CD14-positive monocyte (primary cell): ENCODE results near the gene MRNIP. TPM values are rescaled to one million over a fixed set of nuclear protein-coding genes. Genes with fewer than 3 reads are reported as not detected.

Experiments used
- DNase-seq, 3 donors: peaks; one replicate each; pipeline ENCODE4 v3.0.0-alpha.2; 2011 to 2022
- H2AFZ ChIP-seq: 2 replicates; pipeline ENCODE4 v1.6.0; 2012; ENCODE audit warnings: mild to moderate bottlenecking, low read depth, low read length, inconsistent platforms; ENCODE audit not compliant: insufficient read depth, poor library complexity, severe bottlenecking
- H3K27ac ChIP-seq, 2 donors: 1 replicate in 1 of 2; 2 replicates in 1 of 2; pipeline ENCODE4 v1.5.1; 2012 to 2013; ENCODE audit warnings: low read length in 2 of 2, control low read depth in 1 of 2, inconsistent platforms in 1 of 2, low read depth in 1 of 2, mild to moderate bottlenecking in 1 of 2
- H3K27me3 ChIP-seq, 2 donors: one replicate each; pipeline versions ENCODE4 v1.6.0 to v1.6.1; 2011 to 2013; ENCODE audit warnings: low read length in 2 of 2; ENCODE audit not compliant: control insufficient read depth in 2 of 2, insufficient read depth in 2 of 2
- H3K36me3 ChIP-seq, 2 donors: replicated peaks in 1 of 2; 1 replicate in 1 of 2; 2 replicates in 1 of 2; pipeline versions ENCODE4 v1.5.1 to v1.6.1; 2012 to 2013; ENCODE audit warnings: low read length in 2 of 2, control low read depth in 1 of 2, inconsistent platforms in 1 of 2, mild to moderate bottlenecking in 1 of 2; ENCODE audit not compliant: insufficient read depth in 2 of 2, control insufficient read depth in 1 of 2
- H3K4me1 ChIP-seq, 2 donors: 1 replicate in 1 of 2; 2 replicates in 1 of 2; pipeline versions ENCODE4 v1.5.1 to v1.6.1; 2012 to 2013; ENCODE audit warnings: low read length in 2 of 2, control low read depth in 1 of 2, inconsistent platforms in 1 of 2, mild to moderate bottlenecking in 1 of 2, moderate library complexity in 1 of 2; ENCODE audit not compliant: insufficient read depth in 2 of 2, control insufficient read depth in 1 of 2
- H3K4me2 ChIP-seq: replicated peaks from 2 replicates; pipeline ENCODE3; 2012; ENCODE audit warnings: low read length, moderate library complexity, mild to moderate bottlenecking; ENCODE audit not compliant: poor library complexity, severe bottlenecking; ENCODE audit errors: extremely low read depth
- H3K4me3 ChIP-seq, 3 experiments: fragments of 200-600 bp in 1 of 3; sonication (generic) in 1 of 3; replicated peaks in 1 of 3; 1 replicate in 2 of 3; 2 replicates in 1 of 3; pipeline ENCODE4 v1.5.1; 2011 to 2013; ENCODE audit warnings: low read length in 3 of 3, mild to moderate bottlenecking in 3 of 3, control low read depth in 2 of 3, low read depth in 2 of 3, inconsistent platforms in 1 of 3, moderate library complexity in 1 of 3
- H3K79me2 ChIP-seq: 2 replicates; pipeline ENCODE4 v1.6.0; 2012; ENCODE audit warnings: mild to moderate bottlenecking, control low read depth, inconsistent platforms, low read length, moderate library complexity; ENCODE audit not compliant: insufficient read depth
- H3K9ac ChIP-seq: 2 replicates; pipeline ENCODE4 v1.6.0; 2017; ENCODE audit warnings: low read length, mild to moderate bottlenecking; ENCODE audit not compliant: insufficient read depth, poor library complexity, severe bottlenecking
- H3K9me3 ChIP-seq, 2 donors: replicated peaks in 1 of 2; 1 replicate in 1 of 2; 2 replicates in 1 of 2; pipeline versions ENCODE4 v1.5.1 to v1.6.1; 2012 to 2013; ENCODE audit warnings: low read length in 2 of 2, control low read depth in 1 of 2; ENCODE audit not compliant: control insufficient read depth in 1 of 2, insufficient read depth in 1 of 2
- H4K20me1 ChIP-seq: 2 replicates; pipeline ENCODE4 v1.6.0; 2012; ENCODE audit warnings: mild to moderate bottlenecking, low read length, control low read depth, moderate library complexity; ENCODE audit not compliant: insufficient read depth
- H3K27ac Mint-ChIP-seq, 7 donors: one replicate each; pipeline ENCODE4 v1.8.0; 2020; ENCODE audit warnings: mild to moderate bottlenecking in 7 of 7, mixed read lengths in 7 of 7, moderate library complexity in 6 of 7, inconsistent platforms in 2 of 7
- H3K27me3 Mint-ChIP-seq, 3 donors: one replicate each; pipeline ENCODE4 v1.8.0; 2021 to 2022; ENCODE audit warnings: low read depth in 3 of 3, mild to moderate bottlenecking in 3 of 3, mixed read lengths in 3 of 3, moderate library complexity in 3 of 3, inconsistent platforms in 1 of 3
- H3K36me3 Mint-ChIP-seq, 2 donors: one replicate each; pipeline ENCODE4 v1.8.0; 2020; ENCODE audit warnings: mixed read lengths in 2 of 2, inconsistent platforms in 1 of 2, mild to moderate bottlenecking in 1 of 2
- H3K4me1 Mint-ChIP-seq: one replicate; pipeline ENCODE4 v1.8.0; 2020; ENCODE audit warnings: mild to moderate bottlenecking, mixed read lengths
- H3K4me3 Mint-ChIP-seq, 2 donors: one replicate each; pipeline ENCODE4 v1.8.0; 2020; ENCODE audit warnings: mild to moderate bottlenecking in 2 of 2, mixed read lengths in 2 of 2, moderate library complexity in 1 of 2
- H3K9me3 Mint-ChIP-seq, 7 donors: one replicate each; pipeline ENCODE4 v1.8.0; 2020 to 2022; ENCODE audit warnings: mixed read lengths in 7 of 7, mild to moderate bottlenecking in 6 of 7, moderate library complexity in 6 of 7, inconsistent platforms in 2 of 7
- whole genome bisulfite sequencing: methylation state at CpG from one replicate; pipeline ENCODE4 v1.1.5; 2013; ENCODE audit warnings: missing lambda C conversion rate; ENCODE audit not compliant: insufficient coverage; 5-methylcytosine and 5-hydroxymethylcytosine counted together
- intact Hi-C, 2 donors: fragments of 100-400 bp; cut with micrococcal nuclease; formaldehyde crosslinking; loops; one replicate each; pipeline versions ENCODE4 v1.15.0 to v1.15.1; 2023
- polyA minus RNA-seq: library from RNA; depleted of rRNA, polyadenylated mRNA; stranded (reverse); fragments of >200 nt; gene quantifications from 2 replicates; pipeline ENCODE4 v1.2.3, GENCODE V29; 2012
- polyA plus RNA-seq, 3 donors: library from polyadenylated mRNA; depleted of rRNA in 1 of 3; unstranded in 2 of 3; stranded (reverse) in 1 of 3; fragments of 300-500 nt in 2 of 3; fragments of >200 nt in 1 of 3; fragmentation: Illumina TruSeq in 2 of 3; gene quantifications; 1 replicate in 2 of 3; 2 replicates in 1 of 3; pipeline ENCODE4 v1.2.3, GENCODE V29; 2012 to 2021
- total RNA-seq, 12 experiments: library from RNA in 1 of 12; stranded (reverse) in 1 of 12; fragments of 120-200 nt in 1 of 12; gene quantifications; one replicate each; pipeline ENCODE4 v1.2.4 and lab custom pipeline; 2013 to 2026; ENCODE audit warnings: mixed read lengths in 6 of 12, inconsistent platforms in 1 of 12
- TF ChIP-seq, protein P1 (sequence below): fragments of 200-600 bp; IDR thresholded peaks from one replicate; pipeline ENCODE4 v1.8.0; 2022; ENCODE audit warnings: antibody characterized with exemption, mild to moderate bottlenecking

MRNIP gene, protein sequence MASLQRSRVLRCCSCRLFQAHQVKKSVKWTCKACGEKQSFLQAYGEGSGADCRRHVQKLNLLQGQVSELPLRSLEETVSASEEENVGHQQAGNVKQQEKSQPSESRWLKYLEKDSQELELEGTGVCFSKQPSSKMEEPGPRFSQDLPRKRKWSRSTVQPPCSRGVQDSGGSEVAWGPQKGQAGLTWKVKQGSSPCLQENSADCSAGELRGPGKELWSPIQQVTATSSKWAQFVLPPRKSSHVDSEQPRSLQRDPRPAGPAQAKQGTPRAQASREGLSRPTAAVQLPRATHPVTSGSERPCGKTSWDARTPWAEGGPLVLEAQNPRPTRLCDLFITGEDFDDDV
- total RNA-seq (2013): 8.8 TPM
- polyA plus RNA-seq: 10 to 100 TPM in 1 of 3 donors, 1 to 10 TPM in 2; 1.2 to 23.0 (median 1.4) TPM
- polyA minus RNA-seq: 3.4 and 5.0 TPM in 2 replicates
- 1.2 to 12.7 (median 3.5) reads per million in 11 experiments for total RNA-seq (lab: John Stamatoyannopoulos, UW)

DNA sequence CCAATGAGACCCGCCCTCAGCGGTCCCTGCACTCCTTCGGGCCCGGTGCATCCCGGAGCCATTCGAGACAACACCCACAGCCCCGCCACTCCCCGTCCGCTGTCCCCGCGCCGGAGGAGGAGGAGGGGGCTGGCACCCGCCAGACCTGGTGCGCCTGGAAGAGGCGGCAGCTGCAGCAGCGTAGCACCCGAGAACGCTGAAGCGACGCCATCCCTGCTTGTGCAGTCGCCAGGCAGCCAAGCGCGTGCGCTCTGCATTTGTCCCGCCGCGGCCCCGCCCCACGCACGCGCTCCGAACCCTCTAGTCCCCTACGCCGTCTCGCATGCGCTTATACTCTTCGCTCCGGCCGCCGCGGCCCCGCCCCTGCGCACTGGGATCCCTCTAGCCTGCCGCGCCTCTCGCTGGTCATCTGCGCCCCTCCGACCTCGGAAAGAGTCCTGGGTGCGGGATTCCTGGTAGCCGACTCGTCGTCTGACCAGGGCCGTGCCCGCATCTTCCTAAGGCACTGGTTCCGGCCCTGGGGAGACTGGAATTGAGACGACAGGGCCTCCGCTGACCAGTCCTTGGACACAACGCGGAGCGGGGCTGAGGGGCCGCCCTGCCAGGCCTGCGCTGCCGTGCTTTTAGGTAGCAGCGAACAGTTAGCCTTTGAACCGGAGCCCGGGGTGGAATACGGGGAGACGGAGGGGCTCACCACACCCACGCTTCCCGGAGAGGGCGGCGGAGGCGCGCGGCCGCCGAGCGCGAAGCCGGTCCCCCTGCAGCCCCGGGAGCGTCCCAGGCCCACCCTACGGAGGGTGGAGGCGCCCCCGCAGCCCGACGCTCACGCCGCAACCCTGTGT lies at the start of gene MRNIP:
TSS of gene MRNIP (minus strand) at position 232 of the 842 bp plus-strand sequence. CDS start at position 211, 21 bp downstream.
- TF ChIP-seq, protein P1, sequence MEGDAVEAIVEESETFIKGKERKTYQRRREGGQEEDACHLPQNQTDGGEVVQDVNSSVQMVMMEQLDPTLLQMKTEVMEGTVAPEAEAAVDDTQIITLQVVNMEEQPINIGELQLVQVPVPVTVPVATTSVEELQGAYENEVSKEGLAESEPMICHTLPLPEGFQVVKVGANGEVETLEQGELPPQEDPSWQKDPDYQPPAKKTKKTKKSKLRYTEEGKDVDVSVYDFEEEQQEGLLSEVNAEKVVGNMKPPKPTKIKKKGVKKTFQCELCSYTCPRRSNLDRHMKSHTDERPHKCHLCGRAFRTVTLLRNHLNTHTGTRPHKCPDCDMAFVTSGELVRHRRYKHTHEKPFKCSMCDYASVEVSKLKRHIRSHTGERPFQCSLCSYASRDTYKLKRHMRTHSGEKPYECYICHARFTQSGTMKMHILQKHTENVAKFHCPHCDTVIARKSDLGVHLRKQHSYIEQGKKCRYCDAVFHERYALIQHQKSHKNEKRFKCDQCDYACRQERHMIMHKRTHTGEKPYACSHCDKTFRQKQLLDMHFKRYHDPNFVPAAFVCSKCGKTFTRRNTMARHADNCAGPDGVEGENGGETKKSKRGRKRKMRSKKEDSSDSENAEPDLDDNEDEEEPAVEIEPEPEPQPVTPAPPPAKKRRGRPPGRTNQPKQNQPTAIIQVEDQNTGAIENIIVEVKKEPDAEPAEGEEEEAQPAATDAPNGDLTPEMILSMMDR: no peak
- peak within 1 kb of the TSS; percentile 95 to 99 for H3K4me3 Mint-ChIP-seq
- H3K79me2 ChIP-seq: no peaks in the 10 kb centered on the region
- H3K9ac ChIP-seq: peak within 1 kb of the TSS; percentile 69
- peak; percentile 86 to 92 (median 87) for DNase-seq
- H3K4me1 Mint-ChIP-seq: peaks cover 20% of the 10 kb centered on the region
- H3K27ac ChIP-seq: peak within 1 kb of the TSS; percentile 13 to 64
- H3K27me3 ChIP-seq: no peaks in the 10 kb centered on the region
- no peaks in the 10 kb centered on the region for H3K9me3 ChIP-seq
- peaks cover 0 to 6% (median 0%) of the 10 kb centered on the region in 7 donors for H3K9me3 Mint-ChIP-seq
- peak within 1 kb of the TSS; percentile 69 to 89 (median 80) for H3K27ac Mint-ChIP-seq
- peaks cover 10 to 19% of the 10 kb centered on the region in 2 donors for H3K4me1 ChIP-seq
- intact Hi-C loops: no loop called here
- no peaks in the 10 kb centered on the region for H4K20me1 ChIP-seq
- H3K27me3 Mint-ChIP-seq: peaks cover 0 to 4% (median 3%) of the 10 kb centered on the region in 3 donors
- peaks cover 13 to 20% of the 10 kb centered on the region in 2 donors for H3K36me3 ChIP-seq
- WGBS: under 1% methylated on average over 79 of the region's 90 CpGs
- peak within 1 kb of the TSS; percentile 94 for H2AFZ ChIP-seq
- H3K36me3 Mint-ChIP-seq: peaks cover 16 to 17% of the 10 kb centered on the region in 2 donors
- H3K4me3 ChIP-seq: peak within 1 kb of the TSS; percentile 70 to 93 (median 90)
- H3K4me2 ChIP-seq: peak within 1 kb of the TSS; percentile 89
